ENCODE results near the gene CIT.
A peak's percentile ranks its signal among the peaks of the same experiment; 100 is the strongest.

Gene CIT

DNA sequence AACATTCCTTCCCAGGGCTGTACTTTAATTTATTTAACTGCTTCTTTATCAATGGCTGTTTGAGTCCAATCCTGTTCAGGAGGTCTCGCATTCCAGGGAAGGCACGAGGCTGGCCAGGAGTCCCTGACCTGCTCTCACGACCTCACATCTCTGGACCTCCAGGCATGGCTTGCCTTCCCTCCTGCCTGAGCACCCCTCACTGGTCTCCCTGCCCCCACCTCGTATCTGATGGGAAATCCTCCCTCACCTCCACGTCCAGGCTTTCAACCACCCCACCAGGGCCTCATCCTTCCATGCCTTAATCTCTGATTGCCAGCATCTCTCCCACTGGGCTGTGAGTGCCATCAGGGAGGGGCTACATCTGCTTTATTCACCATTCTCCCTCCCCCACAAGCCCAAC lies 180.2 kb downstream of the CIT start:
- no peak overlapping the region for H3K27ac ChIP-seq
- TF ChIP-seq, protein P1, sequence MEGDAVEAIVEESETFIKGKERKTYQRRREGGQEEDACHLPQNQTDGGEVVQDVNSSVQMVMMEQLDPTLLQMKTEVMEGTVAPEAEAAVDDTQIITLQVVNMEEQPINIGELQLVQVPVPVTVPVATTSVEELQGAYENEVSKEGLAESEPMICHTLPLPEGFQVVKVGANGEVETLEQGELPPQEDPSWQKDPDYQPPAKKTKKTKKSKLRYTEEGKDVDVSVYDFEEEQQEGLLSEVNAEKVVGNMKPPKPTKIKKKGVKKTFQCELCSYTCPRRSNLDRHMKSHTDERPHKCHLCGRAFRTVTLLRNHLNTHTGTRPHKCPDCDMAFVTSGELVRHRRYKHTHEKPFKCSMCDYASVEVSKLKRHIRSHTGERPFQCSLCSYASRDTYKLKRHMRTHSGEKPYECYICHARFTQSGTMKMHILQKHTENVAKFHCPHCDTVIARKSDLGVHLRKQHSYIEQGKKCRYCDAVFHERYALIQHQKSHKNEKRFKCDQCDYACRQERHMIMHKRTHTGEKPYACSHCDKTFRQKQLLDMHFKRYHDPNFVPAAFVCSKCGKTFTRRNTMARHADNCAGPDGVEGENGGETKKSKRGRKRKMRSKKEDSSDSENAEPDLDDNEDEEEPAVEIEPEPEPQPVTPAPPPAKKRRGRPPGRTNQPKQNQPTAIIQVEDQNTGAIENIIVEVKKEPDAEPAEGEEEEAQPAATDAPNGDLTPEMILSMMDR (conservative IDR thresholded peaks at IDR 0.05; ENCODE audit: low read depth), result no peak
- DNase-seq (ENCODE audit: low spot score), result no peak
- POLR2A ChIA-PET (ENCODE audit: low non-redundant PET), result no interaction called here
- CTCF ChIA-PET, result no interaction called here

- peak overlapping the region; percentile 62; the same call in 1 of the 2 replicates for H3K27ac ChIP-seq
- DNase-seq (ENCODE audit: low spot score), result no peak
Observed at GRCh38 chr12:119695034-119695433, 182.1 kb downstream of the CIT start.

GRCh38 chr12:119694111-119694510 lies 183.0 kb downstream of the CIT start:
- POLR2A ChIA-PET (ENCODE audit: low non-redundant PET), result no interaction called here
- TF ChIP-seq, protein P1 (conservative IDR thresholded peaks at IDR 0.05; ENCODE audit: low read depth), result no peak
- H3K27ac ChIP-seq, result peak overlapping the region; percentile 62

More at GRCh38 chr12:119695034-119695433, 182.1 kb downstream of the CIT start:
- TF ChIP-seq, protein P1 (conservative IDR thresholded peaks at IDR 0.05; ENCODE audit: low read depth), result peak; percentile 32; the same call in 1 of the 2 replicates
- ChIA-PET CTCF (interaction anchor here (0.6 to 1.0 kb wide), 4 partner anchors 16 to 1640 kb away, joined by 3 to 4 read pairs (median 3); partner anchors contain the start of gene PRKAB1), POLR2A (ENCODE audit: low non-redundant PET) (no interaction called here)

DNA sequence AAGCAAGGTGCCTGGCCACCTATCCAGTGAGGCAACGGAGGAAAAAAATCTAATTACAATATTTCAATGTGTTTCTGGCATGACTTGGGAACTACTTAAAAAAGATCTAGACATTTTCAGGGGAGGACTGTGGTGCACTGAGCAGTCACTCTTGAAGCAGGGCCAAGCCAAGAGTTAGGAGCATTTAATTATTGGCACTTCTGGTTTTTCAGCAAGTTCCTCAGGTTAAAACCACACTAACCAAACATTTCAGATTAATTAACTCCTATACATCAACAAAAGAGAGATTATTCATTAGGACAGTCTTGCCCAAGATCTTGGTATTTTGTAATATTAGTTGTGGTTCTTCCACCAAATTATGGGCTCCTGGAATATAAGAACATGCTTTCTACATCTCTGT lies 183.6 kb downstream of the CIT start:
- ChIA-PET POLR2A (ENCODE audit: low non-redundant PET) (no interaction called here), CTCF (no interaction called here)
- peak overlapping the region; percentile 62; the same call in 1 of the 2 replicates for H3K27ac ChIP-seq
- TF ChIP-seq, protein P1 (conservative IDR thresholded peaks at IDR 0.05; ENCODE audit: low read depth), result no peak
- DNase-seq (ENCODE audit: low spot score), result no peak

More at GRCh38 chr12:119694111-119694510, 183.0 kb downstream of the CIT start:
- DNase-seq (ENCODE audit: low spot score), result no peak
- CTCF ChIA-PET, result no interaction called here

DNA sequence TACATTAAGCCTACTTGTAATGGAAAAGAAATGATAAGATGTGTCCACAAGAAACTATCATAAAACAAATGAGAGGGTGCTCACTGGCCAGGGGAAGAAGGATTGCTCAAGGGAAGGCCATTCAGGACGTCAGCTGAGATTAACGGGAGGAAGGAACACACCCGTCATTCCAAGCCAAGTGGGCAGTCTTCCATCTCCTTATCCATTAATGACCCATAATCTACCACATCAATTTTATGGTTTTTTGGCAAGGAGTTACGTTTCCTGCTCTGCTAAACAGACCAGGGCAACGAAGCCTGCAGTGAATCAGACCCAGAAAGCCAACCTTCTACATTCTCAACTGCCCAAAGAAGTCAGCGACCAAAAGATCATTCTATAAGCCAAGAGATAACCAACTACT lies 184.1 kb downstream of the CIT start:
- ChIA-PET CTCF (no interaction called here), POLR2A (ENCODE audit: low non-redundant PET) (no interaction called here)
- H3K27ac ChIP-seq, result no peak overlapping the region
- peak; percentile 46 for DNase-seq (ENCODE audit: low spot score)
- TF ChIP-seq, protein P1 (conservative IDR thresholded peaks at IDR 0.05; ENCODE audit: low read depth), result no peak

- DNase-seq (ENCODE audit: low spot score), result no peak
- TF ChIP-seq, protein P1 (conservative IDR thresholded peaks at IDR 0.05; ENCODE audit: low read depth), result no peak
- ChIA-PET CTCF (no interaction called here), POLR2A (ENCODE audit: low non-redundant PET) (no interaction called here)
- H3K27ac ChIP-seq, result no peak overlapping the region
Observed at GRCh38 chr12:119692410-119692809, 184.7 kb downstream of the CIT start.
